DND-41 (cell line): ENCODE measurements around the gene BMPER.

ENCODE experiments used
- ATAC-seq: fragments of 200-7000 bp; cut with Tn5 transposase; 3 replicates; pipeline ENCODE4 v1.9.1; 2021; ENCODE audit warnings: low read depth; ENCODE audit not compliant: insufficient read depth
- DNase-seq: peaks from one replicate; pipeline ENCODE4 v3.0.0-alpha.2; 2020
- H2AFZ ChIP-seq: 2 replicates; pipeline ENCODE4 v1.6.0; 2012; ENCODE audit warnings: low read depth, low read length
- H3K27ac ChIP-seq: 2 replicates; pipeline ENCODE4 v1.5.1; 2012; ENCODE audit warnings: low read length, inconsistent platforms
- H3K27me3 ChIP-seq: fragments of 200-600 bp; sonication (generic); 2 replicates; pipeline ENCODE4 v1.6.0; 2012; ENCODE audit warnings: low read length, mild to moderate bottlenecking, inconsistent platforms; ENCODE audit not compliant: insufficient read depth, poor library complexity
- H3K36me3 ChIP-seq: 2 replicates; pipeline ENCODE4 v1.5.1; 2012; ENCODE audit warnings: low read length, inconsistent platforms; ENCODE audit not compliant: insufficient read depth
- H3K4me1 ChIP-seq: 2 replicates; pipeline ENCODE4 v1.5.1; 2012; ENCODE audit warnings: mild to moderate bottlenecking, low read length; ENCODE audit not compliant: insufficient read depth
- H3K4me2 ChIP-seq: 2 replicates; pipeline ENCODE4 v1.6.0; 2012; ENCODE audit warnings: mild to moderate bottlenecking, moderate library complexity, low read length, inconsistent platforms; ENCODE audit not compliant: insufficient read depth
- H3K4me3 ChIP-seq, 2 experiments: fragments of 200-600 bp in 1 of 2; shearing (Covaris generic) in 1 of 2; 2 replicates each; pipeline ENCODE4 v1.5.1; 2012 to 2016; ENCODE audit warnings: inconsistent platforms in 2 of 2, low read length in 2 of 2, mild to moderate bottlenecking in 2 of 2, low read depth in 1 of 2, moderate library complexity in 1 of 2
- H3K79me2 ChIP-seq: 2 replicates; pipeline ENCODE4 v1.6.0; 2012; ENCODE audit warnings: low read length, inconsistent platforms; ENCODE audit not compliant: insufficient read depth
- H3K9ac ChIP-seq: 2 replicates; pipeline ENCODE4 v1.6.0; 2012; ENCODE audit warnings: low read depth, mild to moderate bottlenecking, inconsistent platforms, low read length, moderate library complexity
- H3K9me3 ChIP-seq: 2 replicates; pipeline ENCODE4 v1.5.1; 2012; ENCODE audit warnings: low read length, moderate library complexity, mild to moderate bottlenecking, inconsistent platforms; ENCODE audit not compliant: insufficient read depth, severe bottlenecking
- H4K20me1 ChIP-seq: 2 replicates; pipeline ENCODE4 v1.6.0; 2012; ENCODE audit warnings: low read length; ENCODE audit not compliant: insufficient read depth
- CTCF ChIP-seq: IDR thresholded peaks from 2 replicates; pipeline ENCODE4 v1.5.1; 2012; ENCODE audit warnings: borderline replicate concordance, low read length, moderate library complexity, mild to moderate bottlenecking; ENCODE audit not compliant: poor library complexity, severe bottlenecking; ENCODE audit errors: extremely low read depth
- EZH2 ChIP-seq: IDR thresholded peaks from 3 replicates; pipeline ENCODE4 v1.6.1; 2012; ENCODE audit warnings: borderline replicate concordance, low read depth, mild to moderate bottlenecking, moderate library complexity, low read length, inconsistent platforms; ENCODE audit not compliant: severe bottlenecking

BMPER gene

GRCh38 chr7:33932221-33932620 is 26.9 kb downstream of the BMPER start:
- no peak overlapping the region for H3K9ac ChIP-seq
- DNase-seq (no peak), ATAC-seq (no peak)
- H4K20me1 ChIP-seq: no peaks in the 10 kb centered on the region
- H3K9me3 ChIP-seq: no peaks in the 10 kb centered on the region
- H3K36me3 ChIP-seq: no peaks in the 10 kb centered on the region
- no peak overlapping the region for H2AFZ ChIP-seq
- H3K4me2 ChIP-seq: no peak overlapping the region
- H3K27ac ChIP-seq: no peak overlapping the region
- no peaks in the 10 kb centered on the region for H3K79me2 ChIP-seq
- H3K4me3 ChIP-seq: no peak overlapping the region
- TF ChIP-seq EZH2 (no peak), CTCF (no peak)
- H3K27me3 ChIP-seq: peaks cover 3% of the 10 kb centered on the region
- peaks cover 3% of the 10 kb centered on the region; the same call in 1 of the 2 replicates for H3K4me1 ChIP-seq

GRCh38 chr7:33932832-33933468 is 27.6 kb downstream of the BMPER start:
- no peaks in the 10 kb centered on the region for H3K79me2 ChIP-seq
- H4K20me1 ChIP-seq: no peaks in the 10 kb centered on the region
- peaks cover 3% of the 10 kb centered on the region for H3K27me3 ChIP-seq
- no peak overlapping the region for H2AFZ ChIP-seq
- peaks cover 3% of the 10 kb centered on the region; the same call in 1 of the 2 replicates for H3K4me1 ChIP-seq
- ATAC-seq (peak; percentile 93), DNase-seq (peak; percentile 78)
- no peak overlapping the region for H3K4me3 ChIP-seq
- TF ChIP-seq EZH2 (no peak), CTCF (peak; percentile 96)
- H3K36me3 ChIP-seq: no peaks in the 10 kb centered on the region
- no peak overlapping the region for H3K4me2 ChIP-seq
- H3K27ac ChIP-seq: no peak overlapping the region
- no peaks in the 10 kb centered on the region for H3K9me3 ChIP-seq
- no peak overlapping the region for H3K9ac ChIP-seq

DNA sequence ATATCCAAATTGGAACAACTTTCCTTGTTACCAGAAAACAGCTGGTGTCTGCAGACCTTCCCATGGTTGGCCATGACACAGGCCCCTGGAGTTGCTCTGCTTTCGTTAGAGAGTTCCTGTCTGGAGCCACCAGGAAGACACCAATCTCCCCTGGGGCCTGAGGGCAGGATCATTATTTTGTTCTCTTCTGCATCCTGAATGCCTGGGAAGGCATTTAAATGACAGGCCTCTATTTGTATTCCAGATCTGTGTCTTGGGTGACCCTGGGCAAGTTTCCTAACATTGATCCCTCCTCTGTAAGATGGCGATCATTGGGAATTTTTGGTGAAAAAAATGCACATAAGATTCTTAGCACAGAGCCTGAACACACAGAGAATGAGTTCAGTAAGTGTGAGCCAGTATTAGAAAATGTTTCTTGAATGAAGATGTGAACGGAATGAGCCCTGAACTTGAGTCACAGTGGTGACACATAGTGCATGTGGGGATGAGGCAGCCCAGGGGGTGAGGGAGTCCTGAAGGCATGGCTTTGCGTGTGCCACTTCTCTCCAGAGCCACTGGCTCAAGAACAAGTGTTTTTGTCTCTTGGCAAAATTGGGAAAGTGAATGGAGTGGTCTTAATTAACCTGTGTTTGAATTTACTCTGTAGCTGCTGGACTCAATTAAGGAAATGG is 28.4 kb downstream of the BMPER start:
- TF ChIP-seq CTCF (no peak), EZH2 (no peak)
- Histone ChIP-seq H4K20me1 (no peaks in the 10 kb centered on the region), H3K9ac (no peak overlapping the region), H3K4me1 (peaks cover 3% of the 10 kb centered on the region; the same call in 1 of the 2 replicates), H3K27me3 (peaks cover 3% of the 10 kb centered on the region), H2AFZ (no peak overlapping the region), H3K36me3 (no peaks in the 10 kb centered on the region), H3K4me2 (no peak overlapping the region), H3K4me3 (no peak overlapping the region), H3K9me3 (no peaks in the 10 kb centered on the region), H3K27ac (no peak overlapping the region), H3K79me2 (no peaks in the 10 kb centered on the region)
- ATAC-seq: no peak
- no peak for DNase-seq
